GM12872 (cell line): ENCODE results near the gene USP13.

Source experiments
- TF ChIP-seq, protein P1 (sequence below): IDR thresholded peaks from 3 replicates; pipeline ENCODE4 v1.5.1; 2011; ENCODE audit warnings: low read depth, mild to moderate bottlenecking, low read length, moderate library complexity; ENCODE audit not compliant: insufficient read depth

USP13 gene

DNA sequence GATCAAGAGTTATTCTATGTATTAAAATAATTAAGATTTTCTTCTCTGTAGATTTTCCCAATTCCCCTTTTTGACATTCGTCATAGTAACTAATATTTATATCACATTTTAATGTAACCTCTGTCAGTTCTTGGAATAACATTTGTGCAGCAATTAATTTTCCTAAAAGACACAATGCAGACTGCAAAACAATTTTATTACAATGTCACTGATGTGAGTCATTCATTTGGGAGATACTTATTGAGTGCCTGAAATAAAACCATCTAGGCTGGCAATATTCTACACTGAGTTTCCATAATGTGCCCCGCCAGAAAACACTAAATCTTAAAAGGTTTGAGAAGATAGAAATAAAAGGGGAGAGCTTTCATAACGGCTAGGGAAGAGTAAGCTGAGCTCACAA is 6.7 kb upstream of the USP13 start:
- TF ChIP-seq, protein P1, sequence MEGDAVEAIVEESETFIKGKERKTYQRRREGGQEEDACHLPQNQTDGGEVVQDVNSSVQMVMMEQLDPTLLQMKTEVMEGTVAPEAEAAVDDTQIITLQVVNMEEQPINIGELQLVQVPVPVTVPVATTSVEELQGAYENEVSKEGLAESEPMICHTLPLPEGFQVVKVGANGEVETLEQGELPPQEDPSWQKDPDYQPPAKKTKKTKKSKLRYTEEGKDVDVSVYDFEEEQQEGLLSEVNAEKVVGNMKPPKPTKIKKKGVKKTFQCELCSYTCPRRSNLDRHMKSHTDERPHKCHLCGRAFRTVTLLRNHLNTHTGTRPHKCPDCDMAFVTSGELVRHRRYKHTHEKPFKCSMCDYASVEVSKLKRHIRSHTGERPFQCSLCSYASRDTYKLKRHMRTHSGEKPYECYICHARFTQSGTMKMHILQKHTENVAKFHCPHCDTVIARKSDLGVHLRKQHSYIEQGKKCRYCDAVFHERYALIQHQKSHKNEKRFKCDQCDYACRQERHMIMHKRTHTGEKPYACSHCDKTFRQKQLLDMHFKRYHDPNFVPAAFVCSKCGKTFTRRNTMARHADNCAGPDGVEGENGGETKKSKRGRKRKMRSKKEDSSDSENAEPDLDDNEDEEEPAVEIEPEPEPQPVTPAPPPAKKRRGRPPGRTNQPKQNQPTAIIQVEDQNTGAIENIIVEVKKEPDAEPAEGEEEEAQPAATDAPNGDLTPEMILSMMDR, result no peak

DNA sequence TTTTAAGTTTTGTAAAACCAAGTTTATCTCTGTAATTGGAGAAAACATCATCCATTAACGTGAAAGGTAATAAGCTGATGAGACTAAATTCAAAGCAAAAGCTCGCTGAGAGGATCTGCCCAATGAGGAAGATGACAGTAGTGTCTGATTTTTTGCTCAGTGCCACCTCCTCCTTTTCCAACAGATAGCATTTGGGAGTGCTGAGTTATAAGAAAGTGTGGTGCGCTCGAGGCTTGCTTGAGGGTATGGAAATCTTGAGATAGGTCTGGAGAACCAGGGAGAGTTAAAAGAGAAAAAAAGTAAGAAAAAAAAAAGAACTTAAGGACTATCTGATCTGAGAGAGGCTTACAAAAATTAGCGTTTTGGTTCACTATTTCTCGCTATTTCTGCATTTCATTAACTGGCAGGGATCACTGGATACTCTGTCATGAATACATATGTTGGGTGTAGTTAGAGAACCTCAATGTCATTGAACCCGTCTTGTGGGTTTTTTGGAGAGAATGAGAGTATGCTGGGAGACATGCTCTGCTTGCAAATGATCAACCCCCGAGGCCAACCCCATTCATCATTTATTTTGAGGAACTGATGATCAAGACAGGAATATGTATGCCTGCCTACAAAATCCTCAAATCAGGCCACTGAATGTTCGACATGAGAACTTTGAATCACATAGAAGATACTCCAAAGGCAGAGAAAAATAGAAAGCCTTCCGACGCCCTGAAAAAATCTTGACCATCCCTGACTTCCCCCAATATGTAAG is 973 bp upstream of the USP13 start:
- TF ChIP-seq, protein P1, result no peak

DNA sequence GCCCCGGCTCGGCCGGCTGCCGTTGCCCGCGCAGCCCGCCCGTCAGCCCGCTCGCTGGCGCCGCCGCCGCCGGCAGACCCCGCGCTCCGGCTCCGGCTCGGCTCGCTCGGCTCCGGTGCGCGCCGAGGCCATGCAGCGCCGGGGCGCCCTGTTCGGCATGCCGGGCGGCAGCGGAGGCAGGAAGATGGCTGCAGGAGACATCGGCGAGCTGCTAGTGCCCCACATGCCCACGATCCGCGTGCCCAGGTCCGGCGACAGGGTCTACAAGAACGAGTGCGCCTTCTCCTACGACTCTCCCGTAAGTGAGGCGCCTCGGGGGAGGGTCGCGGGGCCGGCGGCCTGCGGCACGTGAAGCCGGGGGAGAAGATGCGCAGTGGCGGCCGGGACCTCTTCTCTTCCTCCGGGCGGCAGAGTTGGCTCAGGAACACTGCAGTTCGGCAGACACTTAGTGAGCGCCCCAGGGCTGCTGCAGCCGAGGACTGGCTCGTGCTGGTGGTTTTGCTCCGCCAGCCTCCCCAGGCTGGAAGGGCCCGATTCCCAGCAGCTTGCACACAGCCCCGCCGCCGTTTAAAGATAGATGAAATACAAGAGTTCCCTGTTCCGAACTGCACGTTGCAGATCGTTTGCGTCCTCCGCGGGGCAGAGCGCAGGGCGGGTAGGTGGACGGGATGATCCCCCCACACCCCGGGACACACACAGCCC is 407 bp downstream of the USP13 start:
- TF ChIP-seq, protein P1, result no peak

DNA sequence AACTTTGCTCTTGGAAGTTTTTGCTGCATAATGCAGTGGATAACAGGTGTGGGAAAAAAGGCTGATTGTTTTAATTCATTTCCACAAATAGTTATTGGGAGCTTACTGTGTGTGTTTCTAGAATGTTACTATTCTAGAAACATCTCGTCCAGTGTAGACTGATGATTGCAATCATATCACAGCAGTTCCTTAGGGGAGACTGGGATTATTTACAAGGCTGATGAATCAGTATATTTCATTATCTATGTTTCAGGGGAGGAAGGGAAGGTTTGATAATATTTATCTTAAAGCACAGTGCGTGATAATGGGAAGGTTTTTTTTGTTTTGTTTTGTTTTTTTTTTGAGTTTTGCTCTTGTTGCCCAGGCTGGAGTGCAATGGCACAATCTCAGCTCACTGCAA is 2.4 kb downstream of the USP13 start:
- TF ChIP-seq, protein P1, result no peak

DNA sequence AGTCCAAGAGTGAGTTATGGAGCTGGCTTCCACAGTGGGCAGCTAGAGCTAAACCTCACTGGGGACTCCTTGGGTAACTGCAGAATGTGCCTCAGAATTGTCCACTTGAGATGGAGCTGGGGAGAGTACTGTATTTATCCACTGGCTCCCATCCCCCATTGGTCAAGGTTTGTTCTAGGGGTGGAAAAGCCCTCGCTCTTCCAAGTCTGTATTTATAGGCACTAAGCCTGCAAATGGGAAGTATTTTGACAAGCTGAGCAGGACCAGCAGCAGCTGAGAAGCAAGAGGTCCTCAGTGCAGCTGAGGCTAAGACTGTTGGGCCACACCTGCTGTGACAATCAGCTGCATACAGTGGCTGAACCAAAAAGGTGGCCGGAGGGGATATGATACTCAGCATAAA is 5.8 kb downstream of the USP13 start:
- TF ChIP-seq, protein P1, result no peak

DNA sequence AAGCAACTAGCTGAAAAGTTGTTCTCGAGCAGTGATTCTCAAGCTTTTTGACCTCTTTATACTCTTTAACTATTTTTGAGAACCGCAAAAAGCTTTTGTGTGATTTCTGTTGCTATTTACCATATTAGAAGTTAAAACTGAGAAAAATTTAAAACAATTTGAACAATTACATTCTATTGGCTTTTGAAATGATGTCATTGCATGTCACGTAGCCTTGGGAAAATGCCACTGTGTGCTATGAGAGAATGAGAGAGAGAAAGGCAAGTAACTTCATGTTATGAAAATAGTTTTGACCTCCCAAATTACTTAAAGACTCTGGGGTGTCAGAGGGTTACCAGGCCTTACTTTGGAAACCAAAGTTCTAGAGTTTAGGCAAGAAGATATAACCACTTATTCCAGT is 8.0 kb downstream of the USP13 start:
- TF ChIP-seq, protein P1, result no peak

DNA sequence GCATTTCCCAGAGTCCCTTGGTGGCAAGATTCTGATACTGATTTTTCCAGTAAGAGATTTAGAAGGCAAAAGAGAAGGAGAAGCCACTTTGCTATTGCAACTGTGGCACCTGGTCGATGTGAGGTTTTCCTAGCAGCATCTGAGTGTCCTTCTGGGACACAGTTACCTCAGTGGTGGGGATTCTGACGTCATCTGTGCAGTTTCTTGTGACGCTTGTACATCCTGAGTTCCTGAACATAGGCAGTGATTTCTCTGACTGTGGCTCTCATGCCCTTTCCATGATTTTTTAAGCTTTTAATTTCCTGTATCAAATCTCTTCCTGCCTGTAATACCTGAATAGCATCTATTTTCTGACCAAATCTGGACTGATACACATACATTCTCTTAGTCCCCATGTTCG is 8.9 kb downstream of the USP13 start:
- TF ChIP-seq, protein P1, result no peak
